Peyer's patch (tissue), 4 donors: ENCODE results near the gene SYTL2.

ENCODE experiments used
- POLR2A ChIP-seq, 2 donors: fragments of 450-650 bp; IDR thresholded peaks; one replicate each; pipeline ENCODE4 v1.5.1; 2017; ENCODE audit warnings: antibody characterized with exemption in 2 of 2, mild to moderate bottlenecking in 2 of 2, moderate library complexity in 2 of 2
- TF ChIP-seq, protein P1 (sequence below), 6 experiments: fragments of 450-650 bp in 4 of 6; fragments of 200-600 bp in 2 of 6; sonication (generic) in 1 of 6; IDR thresholded peaks; one replicate each; pipeline ENCODE4 v1.5.1; 2017 to 2019; ENCODE audit warnings: antibody characterized with exemption in 6 of 6, mild to moderate bottlenecking in 3 of 6, moderate library complexity in 1 of 6

GRCh38 chr11:85810871-85811611, at the start of gene SYTL2:
- TF ChIP-seq, protein P1, sequence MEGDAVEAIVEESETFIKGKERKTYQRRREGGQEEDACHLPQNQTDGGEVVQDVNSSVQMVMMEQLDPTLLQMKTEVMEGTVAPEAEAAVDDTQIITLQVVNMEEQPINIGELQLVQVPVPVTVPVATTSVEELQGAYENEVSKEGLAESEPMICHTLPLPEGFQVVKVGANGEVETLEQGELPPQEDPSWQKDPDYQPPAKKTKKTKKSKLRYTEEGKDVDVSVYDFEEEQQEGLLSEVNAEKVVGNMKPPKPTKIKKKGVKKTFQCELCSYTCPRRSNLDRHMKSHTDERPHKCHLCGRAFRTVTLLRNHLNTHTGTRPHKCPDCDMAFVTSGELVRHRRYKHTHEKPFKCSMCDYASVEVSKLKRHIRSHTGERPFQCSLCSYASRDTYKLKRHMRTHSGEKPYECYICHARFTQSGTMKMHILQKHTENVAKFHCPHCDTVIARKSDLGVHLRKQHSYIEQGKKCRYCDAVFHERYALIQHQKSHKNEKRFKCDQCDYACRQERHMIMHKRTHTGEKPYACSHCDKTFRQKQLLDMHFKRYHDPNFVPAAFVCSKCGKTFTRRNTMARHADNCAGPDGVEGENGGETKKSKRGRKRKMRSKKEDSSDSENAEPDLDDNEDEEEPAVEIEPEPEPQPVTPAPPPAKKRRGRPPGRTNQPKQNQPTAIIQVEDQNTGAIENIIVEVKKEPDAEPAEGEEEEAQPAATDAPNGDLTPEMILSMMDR (IDR thresholded peaks at IDR 0.05), result peak in 2 of 6 experiments; percentile 9 to 29
- peak; percentile 92 to 93 for TF ChIP-seq POLR2A (IDR thresholded peaks at IDR 0.05)
